ENCODE results near the gene PPA1.

The PPA1 gene

GRCh38 chr10:70155255-70155838 lies 77.9 kb downstream of the PPA1 start:
- H3K27me3 ChIP-seq (ENCODE audit: insufficient read depth, low read length, poor library complexity, severe bottlenecking) = no peaks in the 10 kb centered on the region
- H3K36me3 ChIP-seq (ENCODE audit: insufficient read depth, low read length) = peaks cover 98% of the 10 kb centered on the region
- H3F3A ChIP-seq (ENCODE audit: low read depth) = no peaks in the 10 kb centered on the region
- peaks cover 14% of the 10 kb centered on the region for H4K20me1 ChIP-seq (ENCODE audit: insufficient read depth, low read length, poor library complexity, severe bottlenecking)
- no peak overlapping the region for H3K4me2 ChIP-seq (ENCODE audit: low read depth, low read length, poor library complexity, severe bottlenecking)
- peaks cover 34% of the 10 kb centered on the region; the same call in 1 of the 2 replicates for H3K79me2 ChIP-seq (ENCODE audit: insufficient read depth, low read length)
- no peaks in the 10 kb centered on the region for H3K4me1 ChIP-seq (ENCODE audit: insufficient read depth, low read length, poor library complexity, severe bottlenecking)
- H3K4me3 ChIP-seq (ENCODE audit: low read length, poor library complexity, severe bottlenecking) = no peak overlapping the region
- H3K9ac ChIP-seq (ENCODE audit: low read depth, low read length, poor library complexity, severe bottlenecking) = no peak overlapping the region
- no peaks in the 10 kb centered on the region for H3K9me2 ChIP-seq (replicated peaks; ENCODE audit: low read depth, low read length)
- no peaks in the 10 kb centered on the region for H3K9me3 ChIP-seq (ENCODE audit: insufficient read depth, low read depth, low read length)
- TF ChIP-seq CTCF (conservative IDR thresholded peaks at IDR 0.05; ENCODE audit: low read length) (no peak), EZH2phosphoT487 (IDR thresholded peaks at IDR 0.05; ENCODE audit: borderline replicate concordance) (no peak)
- H2AFZ ChIP-seq (ENCODE audit: low read length) = no peak overlapping the region
